GM10248 (cell line): ENCODE results near the gene GNB1L.

Experiments
- CTCF ChIA-PET: fragments of 300-600 bp; sonication (Branson Sonifier 250); formaldehyde crosslinking; extraction: SDS; loops from one replicate; lab custom pipeline; 2021; ENCODE audit warnings: antibody characterized with exemption; lab: Yijun Ruan, JAX
- POLR2A ChIA-PET: fragments of 350-650 bp; sonication (Branson Sonifier 250); formaldehyde crosslinking; extraction: SDS; loops from one replicate; lab custom pipeline; 2020; ENCODE audit warnings: antibody characterized with exemption; lab: Yijun Ruan, JAX
- DNase-seq: peaks from one replicate; pipeline ENCODE4 v3.0.0; 2012; ENCODE audit errors: extremely low spot score
- TF ChIP-seq, protein P1 (sequence below): IDR thresholded peaks from 2 replicates; pipeline ENCODE4 v1.5.1; 2012; ENCODE audit warnings: mild to moderate bottlenecking, low read depth; ENCODE audit errors: extremely low read depth, missing control alignments, control extremely low read depth

Gene GNB1L

GRCh38 chr22:19748139-19748538 lies 106.5 kb downstream of the GNB1L start:
- POLR2A ChIA-PET: no interaction called here
- TF ChIP-seq, protein P1, sequence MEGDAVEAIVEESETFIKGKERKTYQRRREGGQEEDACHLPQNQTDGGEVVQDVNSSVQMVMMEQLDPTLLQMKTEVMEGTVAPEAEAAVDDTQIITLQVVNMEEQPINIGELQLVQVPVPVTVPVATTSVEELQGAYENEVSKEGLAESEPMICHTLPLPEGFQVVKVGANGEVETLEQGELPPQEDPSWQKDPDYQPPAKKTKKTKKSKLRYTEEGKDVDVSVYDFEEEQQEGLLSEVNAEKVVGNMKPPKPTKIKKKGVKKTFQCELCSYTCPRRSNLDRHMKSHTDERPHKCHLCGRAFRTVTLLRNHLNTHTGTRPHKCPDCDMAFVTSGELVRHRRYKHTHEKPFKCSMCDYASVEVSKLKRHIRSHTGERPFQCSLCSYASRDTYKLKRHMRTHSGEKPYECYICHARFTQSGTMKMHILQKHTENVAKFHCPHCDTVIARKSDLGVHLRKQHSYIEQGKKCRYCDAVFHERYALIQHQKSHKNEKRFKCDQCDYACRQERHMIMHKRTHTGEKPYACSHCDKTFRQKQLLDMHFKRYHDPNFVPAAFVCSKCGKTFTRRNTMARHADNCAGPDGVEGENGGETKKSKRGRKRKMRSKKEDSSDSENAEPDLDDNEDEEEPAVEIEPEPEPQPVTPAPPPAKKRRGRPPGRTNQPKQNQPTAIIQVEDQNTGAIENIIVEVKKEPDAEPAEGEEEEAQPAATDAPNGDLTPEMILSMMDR: no peak
- CTCF ChIA-PET: interaction anchor here (1.3 to 3.5 kb wide), 3 partner anchors 10 to 17 kb away, joined by 4 to 14 read pairs (median 5); no protein-coding TSS in a partner anchor
- no peak for DNase-seq

- CTCF ChIA-PET: interaction anchor here (1.3 to 3.5 kb wide), 3 partner anchors 11 to 68 kb away, joined by 3 to 14 read pairs (median 4); no protein-coding TSS in a partner anchor
- POLR2A ChIA-PET: interaction anchor here (0.6 kb wide), 2 partner anchors 61 to 79 kb away, joined by 4 to 5 read pairs; no protein-coding TSS in a partner anchor
- no peak for DNase-seq
- TF ChIP-seq, protein P1: no peak
Observed at GRCh38 chr22:19747551-19747950, 107.1 kb downstream of the GNB1L start.

DNA sequence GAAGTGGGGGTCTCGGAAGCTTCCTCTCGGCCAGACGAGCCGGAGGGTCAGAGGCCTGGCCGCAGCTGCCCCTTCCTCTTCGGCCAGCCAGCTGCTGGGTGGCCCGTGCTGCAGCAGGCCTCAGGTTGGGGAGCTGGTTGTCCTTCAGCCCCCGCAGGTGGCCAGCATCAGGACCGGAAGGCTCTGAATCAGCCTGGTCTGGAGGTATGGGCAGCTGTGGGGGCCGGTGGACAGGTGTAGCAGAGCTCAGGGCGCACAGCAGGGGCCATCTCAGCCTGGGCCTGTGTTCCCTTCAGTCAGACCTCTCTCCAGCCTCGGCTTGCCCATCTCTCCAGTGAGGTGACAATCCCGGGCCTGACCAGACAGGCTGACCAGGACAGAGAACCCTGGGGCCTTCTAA lies 107.9 kb downstream of the GNB1L start:
- POLR2A ChIA-PET: no interaction called here
- TF ChIP-seq, protein P1: no peak
- CTCF ChIA-PET: interaction anchor here (0.7 to 3.5 kb wide), 4 partner anchors 16 to 157 kb away, joined by 3 to 14 read pairs (median 3); no protein-coding TSS in a partner anchor
- DNase-seq: no peak

GRCh38 chr22:19745155-19746101 lies 109.2 kb downstream of the GNB1L start:
- ChIA-PET CTCF (interaction anchor here (0.9 to 3.5 kb wide), 3 partner anchors 8 to 27 kb away, joined by 3 to 14 read pairs (median 3); no protein-coding TSS in a partner anchor), POLR2A (no interaction called here)
- DNase-seq: no peak
- TF ChIP-seq, protein P1: no peak

DNA sequence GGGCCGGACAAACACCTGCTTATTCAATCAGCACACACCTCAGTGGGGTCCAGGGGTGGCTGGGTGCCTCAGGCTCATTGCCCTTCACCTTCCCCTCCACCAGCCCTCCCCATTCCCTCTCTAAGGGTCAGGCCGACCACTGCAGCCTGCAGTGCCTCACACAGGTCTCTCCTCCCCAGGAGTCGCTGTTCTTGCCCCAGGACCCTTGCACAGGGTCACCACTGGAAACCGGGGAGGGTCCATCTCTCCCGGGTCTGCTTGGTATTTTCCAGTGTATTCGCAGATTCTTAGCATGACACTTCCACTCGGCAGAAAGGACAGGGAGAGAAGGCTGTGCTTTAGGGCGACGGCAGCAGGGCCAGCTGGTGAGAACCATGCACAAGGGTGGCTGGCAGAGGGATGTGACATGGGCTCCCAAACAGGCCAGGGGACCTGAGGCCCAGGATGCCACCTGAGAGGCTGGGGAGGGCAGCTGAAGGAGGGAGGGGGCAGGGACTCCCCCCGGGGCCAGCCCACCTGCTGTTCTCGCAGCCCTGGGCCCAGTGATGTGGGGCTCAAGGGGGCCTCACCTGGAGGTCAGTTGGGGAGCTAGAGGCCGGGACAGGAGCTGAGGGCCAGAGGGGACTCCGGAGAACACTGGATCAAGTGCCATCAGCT lies 110.2 kb downstream of the GNB1L start:
- ChIA-PET POLR2A (no interaction called here), CTCF (interaction anchor here (3.5 kb wide), 1 partner anchor 13 kb away, joined by 14 read pairs; no protein-coding TSS in a partner anchor)
- no peak for DNase-seq
- TF ChIP-seq, protein P1: no peak

GRCh38 chr22:19743651-19744050 lies 111.0 kb downstream of the GNB1L start:
- TF ChIP-seq, protein P1: no peak
- DNase-seq: no peak
- POLR2A ChIA-PET: no interaction called here
- CTCF ChIA-PET: interaction anchor here (1.0 to 2.4 kb wide), 2 partner anchors 13 to 167 kb away, joined by 3 to 17 read pairs; no protein-coding TSS in a partner anchor
